Vagina (tissue), 2 donors: ENCODE measurements around the gene PRKCB. TPM values are rescaled to one million over a fixed set of nuclear protein-coding genes. Genes with fewer than 3 reads are reported as not detected.

ENCODE experiments used
- DNase-seq, 2 donors: peaks; one replicate each; pipeline ENCODE4 v3.0.0-alpha.2; 2017; ENCODE audit errors: extremely low spot score in 2 of 2
- H3K27ac ChIP-seq: fragments of 200-600 bp; sonication (generic); one replicate; pipeline ENCODE4 v1.5.1; 2019
- H3K27me3 ChIP-seq: fragments of 200-600 bp; sonication (generic); one replicate; pipeline ENCODE4 v1.5.1; 2019
- H3K36me3 ChIP-seq, 2 donors: fragments of 200-600 bp; sonication (generic); one replicate each; pipeline ENCODE4 v1.5.1; 2017 to 2019
- H3K4me1 ChIP-seq: fragments of 200-600 bp; sonication (generic); one replicate; pipeline ENCODE4 v1.5.1; 2019
- H3K4me3 ChIP-seq, 2 donors: fragments of 200-600 bp; sonication (generic); 1 replicate in 1 of 2; 2 replicates in 1 of 2; pipeline ENCODE4 v1.5.1; 2016 to 2019
- H3K9me3 ChIP-seq: fragments of 200-600 bp; sonication (generic); one replicate; pipeline ENCODE4 v1.5.1; 2019
- POLR2A ChIP-seq, 2 donors: fragments of 450-650 bp; IDR thresholded peaks; one replicate each; pipeline ENCODE4 v1.6.1; 2017; ENCODE audit warnings: antibody characterized with exemption in 2 of 2, mild to moderate bottlenecking in 2 of 2, moderate library complexity in 2 of 2
- POLR2AphosphoS5 ChIP-seq, 2 donors: sonication (generic); formaldehyde crosslinking; IDR thresholded peaks; one replicate each; pipeline ENCODE4 v1.9.0; 2017; ENCODE audit warnings: antibody characterized with exemption in 2 of 2, mild to moderate bottlenecking in 2 of 2, low read depth in 1 of 2; ENCODE audit not compliant: insufficient read depth in 1 of 2
- intact Hi-C: fragments of 100-400 bp; cut with DNase I; formaldehyde crosslinking; loops from one replicate; pipeline ENCODE4 v1.15.1; 2023
- total RNA-seq: library from RNA; depleted of rRNA; stranded (reverse); fragments of >200 nt; gene quantifications from one replicate; pipeline ENCODE4 v1.2.3, GENCODE V29; 2016
- TF ChIP-seq, protein P1 (sequence below), 3 experiments: fragments of 450-650 bp in 2 of 3; fragments of 200-600 bp in 1 of 3; sonication (generic) in 1 of 3; IDR thresholded peaks; one replicate each; pipeline ENCODE4 v1.5.1; 2017 to 2019; ENCODE audit warnings: antibody characterized with exemption in 3 of 3, mild to moderate bottlenecking in 2 of 3, moderate library complexity in 2 of 3

Gene PRKCB
- total RNA-seq, 1 donor from 2014 or later = 9.1 TPM

DNA sequence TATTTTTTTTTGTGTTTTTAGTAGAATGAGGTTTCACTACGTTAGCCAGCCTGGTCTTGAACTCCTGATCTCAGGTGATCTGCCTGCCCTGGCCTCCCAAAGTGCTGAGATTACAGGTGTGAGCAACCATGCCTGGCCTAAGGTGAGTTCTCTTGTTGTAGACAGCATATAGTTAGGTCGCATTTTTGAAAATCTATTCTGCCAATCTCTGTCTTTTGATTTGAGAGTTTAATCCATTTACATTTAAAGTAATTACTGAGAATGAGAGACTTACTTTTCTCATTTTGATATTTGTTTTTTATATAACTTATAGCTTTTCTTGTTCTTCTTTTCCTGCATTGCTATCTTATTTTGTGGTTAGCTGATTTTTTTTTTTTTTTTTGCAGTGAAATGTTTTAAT is 6.3 kb upstream of the PRKCB start:
- H3K27me3 ChIP-seq = no peaks in the 10 kb centered on the region
- no peaks in the 10 kb centered on the region for H3K36me3 ChIP-seq
- TF ChIP-seq, protein P1, sequence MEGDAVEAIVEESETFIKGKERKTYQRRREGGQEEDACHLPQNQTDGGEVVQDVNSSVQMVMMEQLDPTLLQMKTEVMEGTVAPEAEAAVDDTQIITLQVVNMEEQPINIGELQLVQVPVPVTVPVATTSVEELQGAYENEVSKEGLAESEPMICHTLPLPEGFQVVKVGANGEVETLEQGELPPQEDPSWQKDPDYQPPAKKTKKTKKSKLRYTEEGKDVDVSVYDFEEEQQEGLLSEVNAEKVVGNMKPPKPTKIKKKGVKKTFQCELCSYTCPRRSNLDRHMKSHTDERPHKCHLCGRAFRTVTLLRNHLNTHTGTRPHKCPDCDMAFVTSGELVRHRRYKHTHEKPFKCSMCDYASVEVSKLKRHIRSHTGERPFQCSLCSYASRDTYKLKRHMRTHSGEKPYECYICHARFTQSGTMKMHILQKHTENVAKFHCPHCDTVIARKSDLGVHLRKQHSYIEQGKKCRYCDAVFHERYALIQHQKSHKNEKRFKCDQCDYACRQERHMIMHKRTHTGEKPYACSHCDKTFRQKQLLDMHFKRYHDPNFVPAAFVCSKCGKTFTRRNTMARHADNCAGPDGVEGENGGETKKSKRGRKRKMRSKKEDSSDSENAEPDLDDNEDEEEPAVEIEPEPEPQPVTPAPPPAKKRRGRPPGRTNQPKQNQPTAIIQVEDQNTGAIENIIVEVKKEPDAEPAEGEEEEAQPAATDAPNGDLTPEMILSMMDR (IDR thresholded peaks at IDR 0.05) = no peak
- no peak for TF ChIP-seq POLR2A (IDR thresholded peaks at IDR 0.05)
- no peak for TF ChIP-seq POLR2AphosphoS5 (IDR thresholded peaks at IDR 0.05; ENCODE audit: insufficient read depth in 1 of 2, low read depth in 1 of 2)
- intact Hi-C loops = no loop called here
- H3K9me3 ChIP-seq = no peaks in the 10 kb centered on the region
- H3K27ac ChIP-seq = no peak overlapping the region
- no peak overlapping the region for H3K4me3 ChIP-seq
- H3K4me1 ChIP-seq = no peaks in the 10 kb centered on the region
- no peak for DNase-seq

DNA sequence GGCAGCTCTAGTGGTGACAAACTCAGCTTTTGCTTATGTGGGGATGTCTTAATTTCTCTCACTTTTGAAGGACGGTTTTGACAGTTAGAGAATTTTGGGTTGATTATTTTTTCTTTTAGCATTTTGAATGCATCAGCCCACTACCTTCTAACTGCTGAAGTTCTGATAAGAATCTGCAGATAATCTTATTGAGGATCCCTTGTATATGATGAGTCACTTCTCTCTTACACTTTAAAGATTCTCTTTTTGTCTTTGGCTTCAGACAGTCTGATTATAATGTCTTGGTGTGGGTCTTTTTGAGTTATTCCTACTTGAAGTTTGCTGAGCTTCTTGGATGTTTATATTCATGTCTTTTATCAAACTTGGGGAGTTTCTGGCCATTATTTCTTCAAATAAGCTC is 5.5 kb upstream of the PRKCB start:
- no peak for DNase-seq
- no peaks in the 10 kb centered on the region for H3K36me3 ChIP-seq
- no peak overlapping the region for H3K4me3 ChIP-seq
- H3K27me3 ChIP-seq = no peaks in the 10 kb centered on the region
- TF ChIP-seq POLR2AphosphoS5 (IDR thresholded peaks at IDR 0.05; ENCODE audit: insufficient read depth in 1 of 2, low read depth in 1 of 2) = no peak
- TF ChIP-seq, protein P1 (IDR thresholded peaks at IDR 0.05) = no peak
- TF ChIP-seq POLR2A (IDR thresholded peaks at IDR 0.05) = no peak
- H3K4me1 ChIP-seq = no peaks in the 10 kb centered on the region
- intact Hi-C loops = no loop called here
- H3K27ac ChIP-seq = no peak overlapping the region
- H3K9me3 ChIP-seq = no peaks in the 10 kb centered on the region

DNA sequence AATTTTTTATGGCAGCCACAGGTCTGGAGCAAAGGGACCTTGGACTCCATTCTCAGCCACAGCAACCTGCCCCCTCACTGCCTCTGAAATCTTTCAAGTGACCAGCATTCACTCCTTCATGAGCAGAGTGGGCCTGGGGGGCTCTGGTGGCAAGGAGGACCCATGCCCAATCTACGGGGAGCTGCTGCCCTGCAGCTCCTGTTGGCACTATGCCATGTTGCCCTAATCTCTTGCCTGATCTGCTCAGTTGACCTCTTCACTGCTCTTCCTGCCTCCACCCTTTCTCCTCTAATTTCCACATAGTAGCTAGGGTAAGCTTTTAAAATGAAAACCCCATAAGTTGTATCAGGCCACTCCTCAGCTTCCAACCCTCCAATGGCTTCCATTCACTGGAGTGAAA is 2.9 kb upstream of the PRKCB start:
- intact Hi-C loops = no loop called here
- Histone ChIP-seq H3K27me3 (no peaks in the 10 kb centered on the region), H3K9me3 (no peaks in the 10 kb centered on the region), H3K4me1 (peaks cover 15% of the 10 kb centered on the region), H3K27ac (no peak overlapping the region), H3K4me3 (no peak overlapping the region), H3K36me3 (no peaks in the 10 kb centered on the region)
- TF ChIP-seq POLR2A (IDR thresholded peaks at IDR 0.05) (no peak), POLR2AphosphoS5 (IDR thresholded peaks at IDR 0.05; ENCODE audit: insufficient read depth in 1 of 2, low read depth in 1 of 2) (no peak)
- TF ChIP-seq, protein P1 (IDR thresholded peaks at IDR 0.05) = no peak
- DNase-seq = no peak

DNA sequence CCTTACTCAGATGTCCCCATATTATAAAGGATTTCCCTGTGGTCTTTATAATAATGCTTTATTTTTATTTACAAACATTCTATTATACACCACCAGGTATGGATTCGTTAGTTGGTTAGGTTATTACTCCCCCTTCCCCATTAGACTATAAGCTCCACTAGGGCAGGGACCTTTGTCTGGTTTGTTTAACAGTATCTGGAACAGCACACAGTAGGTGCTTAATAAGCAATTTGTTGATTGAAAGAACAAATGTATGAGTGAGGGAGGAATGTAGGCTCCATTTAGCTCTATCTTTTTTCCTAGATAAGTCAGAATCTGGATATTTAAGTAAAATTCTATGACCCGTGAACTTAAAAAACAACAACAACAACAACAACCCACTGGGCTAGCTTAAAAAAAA is 2.3 kb upstream of the PRKCB start:
- intact Hi-C loops = no loop called here
- Histone ChIP-seq H3K36me3 (no peaks in the 10 kb centered on the region), H3K9me3 (no peaks in the 10 kb centered on the region), H3K4me1 (peaks cover 15% of the 10 kb centered on the region), H3K27me3 (no peaks in the 10 kb centered on the region), H3K27ac (no peak overlapping the region), H3K4me3 (no peak overlapping the region)
- DNase-seq = no peak
- no peak for TF ChIP-seq POLR2AphosphoS5 (IDR thresholded peaks at IDR 0.05; ENCODE audit: insufficient read depth in 1 of 2, low read depth in 1 of 2)
- TF ChIP-seq, protein P1 (IDR thresholded peaks at IDR 0.05) = no peak
- TF ChIP-seq POLR2A (IDR thresholded peaks at IDR 0.05) = no peak

DNA sequence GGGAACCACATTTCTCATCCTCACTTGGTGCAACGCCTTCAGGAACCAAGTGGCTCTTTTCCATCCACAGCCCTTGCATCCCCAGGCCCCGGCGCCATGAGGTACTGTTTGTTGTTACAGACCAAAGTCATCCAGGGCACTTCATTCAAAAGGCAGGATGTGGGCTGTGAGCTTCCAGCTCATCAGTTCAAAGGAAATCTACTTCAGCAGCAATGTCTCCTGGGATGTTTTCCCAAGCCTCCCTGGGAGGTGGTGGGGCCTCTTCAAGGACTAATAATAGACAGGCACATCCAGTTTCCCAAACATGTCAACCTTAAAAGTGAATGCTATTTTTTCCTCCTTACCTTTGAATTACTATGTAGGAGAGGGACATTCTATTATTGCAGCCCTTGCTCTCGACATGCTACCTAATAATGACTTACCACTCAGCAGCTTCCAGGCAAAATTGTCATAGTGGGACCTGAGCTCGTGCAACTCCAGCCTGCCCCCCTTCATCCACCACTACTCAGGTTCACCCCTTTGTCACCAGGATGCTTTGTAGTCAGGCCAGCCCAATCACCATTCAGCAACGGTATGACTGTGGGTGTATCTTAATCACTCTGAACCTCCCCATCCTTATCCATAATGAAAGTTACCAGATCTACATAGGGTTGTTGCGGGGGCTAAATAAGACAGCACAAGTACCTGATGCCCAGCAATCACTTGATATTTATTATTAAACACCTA is 1.7 kb upstream of the PRKCB start:
- no peak for DNase-seq
- TF ChIP-seq, protein P1 (IDR thresholded peaks at IDR 0.05) = no peak
- no peak for TF ChIP-seq POLR2A (IDR thresholded peaks at IDR 0.05)
- TF ChIP-seq POLR2AphosphoS5 (IDR thresholded peaks at IDR 0.05; ENCODE audit: insufficient read depth in 1 of 2, low read depth in 1 of 2) = no peak
- no peak overlapping the region for H3K4me3 ChIP-seq
- intact Hi-C loops = no loop called here
- no peak overlapping the region for H3K27ac ChIP-seq
- H3K36me3 ChIP-seq = no peaks in the 10 kb centered on the region
- peaks cover 15% of the 10 kb centered on the region for H3K4me1 ChIP-seq
- H3K27me3 ChIP-seq = no peaks in the 10 kb centered on the region
- no peaks in the 10 kb centered on the region for H3K9me3 ChIP-seq
